CD4-positive, alpha-beta T cell (primary cell): ENCODE data around the gene ZNF219. TPM values are rescaled to one million over a fixed set of nuclear protein-coding genes. Genes with fewer than 3 reads are reported as not detected.

ENCODE experiments used
- ATAC-seq: fragments of 200-7000 bp; cut with Tn5 transposase; one replicate; pipeline ENCODE4 v1.10.0; 2022; ENCODE audit warnings: mild to moderate bottlenecking; ENCODE audit not compliant: poor library complexity
- CTCF ChIA-PET: fragments of 350-600 bp; sonication (Branson Sonifier 250); formaldehyde crosslinking; loops from one replicate; lab custom pipeline; 2021; ENCODE audit warnings: antibody characterized with exemption, inconsistent platforms; lab: Charles Lee
- POLR2A ChIA-PET: fragments of 350-600 bp; sonication (Branson Sonifier 250); formaldehyde crosslinking; loops from one replicate; lab custom pipeline; 2021; ENCODE audit warnings: antibody characterized with exemption, inconsistent platforms; lab: Charles Lee
- DNase-seq, 14 experiments: peaks; one replicate each; pipeline ENCODE4 v3.0.0-alpha.2; 2013 to 2020; ENCODE audit warnings: mixed read lengths in 2 of 14
- H3K27ac ChIP-seq, 2 donors: one replicate each; pipeline versions ENCODE4 v1.5.1 to v1.7.0; 2013; ENCODE audit warnings: low read length in 2 of 2, low read depth in 1 of 2, mild to moderate bottlenecking in 1 of 2
- H3K27me3 ChIP-seq, 2 experiments: 1 replicate in 1 of 2; 2 replicates in 1 of 2; pipeline versions ENCODE4 v1.6.1 to v1.7.0; 2013; ENCODE audit warnings: low read length in 2 of 2, control low read depth in 1 of 2, mild to moderate bottlenecking in 1 of 2, moderate library complexity in 1 of 2; ENCODE audit not compliant: insufficient read depth in 2 of 2, control insufficient read depth in 1 of 2
- H3K36me3 ChIP-seq: one replicate; pipeline ENCODE4 v1.6.1; 2013; ENCODE audit warnings: low read length, control low read depth; ENCODE audit not compliant: insufficient read depth
- H3K4me1 ChIP-seq: one replicate; pipeline ENCODE4 v1.6.1; 2013; ENCODE audit warnings: low read length, control low read depth; ENCODE audit not compliant: insufficient read depth
- H3K4me3 ChIP-seq: one replicate; pipeline ENCODE4 v1.5.1; 2013; ENCODE audit warnings: mild to moderate bottlenecking, low read length, moderate library complexity
- H3K9me3 ChIP-seq, 2 experiments: 1 replicate in 1 of 2; 2 replicates in 1 of 2; pipeline versions ENCODE4 v1.6.1 to v1.7.0; 2013; ENCODE audit warnings: low read length in 2 of 2, mild to moderate bottlenecking in 2 of 2, control low read depth in 1 of 2, moderate library complexity in 1 of 2; ENCODE audit not compliant: control insufficient read depth in 1 of 2, insufficient read depth in 1 of 2
- H3K27ac Mint-ChIP-seq: one replicate; pipeline ENCODE4 v1.8.0; 2020; ENCODE audit warnings: mixed read lengths
- H3K27me3 Mint-ChIP-seq: one replicate; pipeline ENCODE4 v1.8.0; 2021; ENCODE audit warnings: mixed read lengths
- H3K36me3 Mint-ChIP-seq: one replicate; pipeline ENCODE4 v1.8.0; 2021; ENCODE audit warnings: low read depth, mixed read lengths
- H3K4me1 Mint-ChIP-seq: one replicate; pipeline ENCODE4 v1.8.0; 2021; ENCODE audit warnings: low read depth, mixed read lengths
- H3K4me3 Mint-ChIP-seq: one replicate; pipeline ENCODE4 v1.8.0; 2020; ENCODE audit warnings: mild to moderate bottlenecking, mixed read lengths
- H3K9me3 Mint-ChIP-seq: one replicate; pipeline ENCODE4 v1.8.0; 2020; ENCODE audit warnings: mixed read lengths
- intact Hi-C, 2 experiments: fragments of 100-400 bp; cut with DNase I in 1 of 2; cut with micrococcal nuclease in 1 of 2; formaldehyde crosslinking; loops; one replicate each; pipeline versions ENCODE4 v1.15.1 to v1.9.0; 2023 to 2025; cut with DNase I, micrococcal nuclease
- total RNA-seq, 174 experiments: library from RNA in 2 of 174; stranded (reverse) in 2 of 174; gene quantifications; one replicate each; pipeline ENCODE4 v1.2.3 and lab custom pipeline; 2021 to 2026
- TF ChIP-seq, protein P1 (sequence below): fragments of 200-600 bp; IDR thresholded peaks from one replicate; pipeline ENCODE4 v1.8.0; 2022; ENCODE audit warnings: antibody characterized with exemption, mild to moderate bottlenecking

The ZNF219 gene
- total RNA-seq, 2 experiments from 2014 or later = 15.2 to 15.5 TPM

DNA sequence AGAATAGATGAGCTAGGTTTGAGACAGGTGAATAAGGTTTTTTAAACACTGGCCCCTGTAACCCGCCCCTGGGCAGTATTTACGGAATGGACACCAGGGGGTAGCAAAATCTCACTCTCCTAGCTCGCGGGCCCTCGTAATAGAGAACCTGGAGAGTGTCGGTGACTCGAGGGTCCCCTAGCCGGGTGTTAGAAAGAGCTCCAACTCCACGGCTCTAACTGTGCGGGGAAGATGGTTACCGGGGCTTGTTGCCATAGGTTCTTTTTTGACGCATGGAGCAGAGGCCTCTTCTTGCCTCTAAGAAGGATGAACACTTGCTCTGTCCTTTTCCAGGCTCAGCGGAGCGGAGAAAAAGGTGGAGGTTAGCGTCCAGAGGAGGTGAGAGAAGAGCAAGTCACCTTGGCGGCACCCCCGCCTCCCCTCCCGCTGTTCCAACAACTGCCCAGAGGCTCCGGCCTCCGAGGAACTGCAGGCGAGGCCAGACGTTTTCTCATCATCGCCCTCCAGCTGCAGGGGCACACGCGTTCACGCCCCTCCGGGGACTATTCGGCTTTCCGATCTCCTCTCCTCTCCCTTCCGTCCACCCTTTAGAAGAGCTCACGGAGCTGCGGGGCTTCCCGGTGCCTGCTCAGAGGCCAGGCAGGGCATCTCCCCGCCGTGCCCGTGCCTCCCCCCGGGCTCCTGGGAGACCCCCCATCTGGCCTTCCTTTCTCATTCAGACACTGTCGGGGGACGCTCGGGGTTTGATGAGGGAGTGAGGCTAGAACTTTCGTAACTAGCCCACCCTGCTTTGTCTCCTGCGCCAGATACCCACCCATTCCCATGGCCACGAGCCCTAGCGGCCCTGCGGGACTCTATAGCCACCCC lies 29.7 kb downstream of the ZNF219 start:
- Histone ChIP-seq H3K27me3 (peaks cover 44 to 65% of the 10 kb centered on the region in 2 experiments), H3K27ac (no peak overlapping the region), H3K36me3 (no peaks in the 10 kb centered on the region), H3K4me1 (peaks cover 37% of the 10 kb centered on the region), H3K4me3 (peak overlapping the region; percentile 51), H3K9me3 (peaks cover 0 to 13% of the 10 kb centered on the region in 2 experiments)
- ATAC-seq = peak; percentile 58
- peaks cover 37% of the 10 kb centered on the region for H3K4me1 Mint-ChIP-seq
- no peak overlapping the region for H3K27ac Mint-ChIP-seq
- DNase-seq = peak in 10 of 14 experiments; percentile 25 to 85 (median 48)
- peaks cover 89% of the 10 kb centered on the region for H3K27me3 Mint-ChIP-seq
- H3K36me3 Mint-ChIP-seq = no peaks in the 10 kb centered on the region
- intact Hi-C loops = loop anchor here (1.0 kb wide), 2 partner anchors 24 to 36 kb away; no protein-coding TSS in a partner anchor
- CTCF ChIA-PET = interaction anchor here (0.7 to 3.5 kb wide), 15 partner anchors 15 to 67 kb away, joined by 3 to 66 read pairs (median 4); partner anchors contain the start of gene TMEM253
- no peaks in the 10 kb centered on the region for H3K9me3 Mint-ChIP-seq
- POLR2A ChIA-PET = interaction anchor here (1.5 to 3.6 kb wide), 4 partner anchors 19 to 54 kb away, joined by 5 to 37 read pairs (median 6); no protein-coding TSS in a partner anchor
- peak overlapping the region; percentile 80 for H3K4me3 Mint-ChIP-seq
- TF ChIP-seq, protein P1, sequence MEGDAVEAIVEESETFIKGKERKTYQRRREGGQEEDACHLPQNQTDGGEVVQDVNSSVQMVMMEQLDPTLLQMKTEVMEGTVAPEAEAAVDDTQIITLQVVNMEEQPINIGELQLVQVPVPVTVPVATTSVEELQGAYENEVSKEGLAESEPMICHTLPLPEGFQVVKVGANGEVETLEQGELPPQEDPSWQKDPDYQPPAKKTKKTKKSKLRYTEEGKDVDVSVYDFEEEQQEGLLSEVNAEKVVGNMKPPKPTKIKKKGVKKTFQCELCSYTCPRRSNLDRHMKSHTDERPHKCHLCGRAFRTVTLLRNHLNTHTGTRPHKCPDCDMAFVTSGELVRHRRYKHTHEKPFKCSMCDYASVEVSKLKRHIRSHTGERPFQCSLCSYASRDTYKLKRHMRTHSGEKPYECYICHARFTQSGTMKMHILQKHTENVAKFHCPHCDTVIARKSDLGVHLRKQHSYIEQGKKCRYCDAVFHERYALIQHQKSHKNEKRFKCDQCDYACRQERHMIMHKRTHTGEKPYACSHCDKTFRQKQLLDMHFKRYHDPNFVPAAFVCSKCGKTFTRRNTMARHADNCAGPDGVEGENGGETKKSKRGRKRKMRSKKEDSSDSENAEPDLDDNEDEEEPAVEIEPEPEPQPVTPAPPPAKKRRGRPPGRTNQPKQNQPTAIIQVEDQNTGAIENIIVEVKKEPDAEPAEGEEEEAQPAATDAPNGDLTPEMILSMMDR = peak; percentile 47

DNA sequence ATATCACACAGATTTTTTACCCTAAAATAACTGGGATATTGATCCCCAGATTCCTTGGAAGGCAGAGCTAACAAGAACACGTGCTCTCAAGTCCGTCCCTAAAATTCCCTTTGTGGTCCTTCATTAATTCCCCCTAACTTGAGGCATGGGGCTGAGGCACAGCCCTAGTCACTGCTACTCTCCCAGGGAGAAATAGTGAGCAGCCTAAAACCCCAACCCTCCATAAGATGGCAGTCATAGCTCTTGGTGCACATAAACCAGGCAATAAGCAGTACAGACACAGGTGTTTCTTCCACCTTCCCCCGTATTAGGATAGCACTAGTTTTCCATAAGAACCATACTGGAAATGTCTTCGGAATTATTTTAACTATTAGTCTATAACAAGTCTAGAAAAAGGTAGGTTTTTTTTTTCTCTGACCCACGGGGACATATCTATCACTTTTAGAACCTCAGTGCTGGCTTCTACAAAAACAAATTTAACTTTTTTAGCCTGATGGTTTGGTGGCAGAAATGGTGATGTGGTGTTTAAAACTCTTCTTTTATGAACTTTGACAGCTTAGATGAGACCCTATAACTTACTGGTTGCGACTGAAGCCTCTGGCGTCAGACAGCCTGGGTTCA lies 31.5 kb downstream of the ZNF219 start:
- peaks cover 41 to 60% of the 10 kb centered on the region in 2 experiments for H3K27me3 ChIP-seq
- Mint-ChIP-seq H3K9me3 (no peaks in the 10 kb centered on the region), H3K4me3 (no peak overlapping the region), H3K36me3 (no peaks in the 10 kb centered on the region), H3K27me3 (peaks cover 88% of the 10 kb centered on the region), H3K4me1 (peaks cover 32% of the 10 kb centered on the region), H3K27ac (no peak overlapping the region)
- intact Hi-C loops = loop anchor here in 1 of 2 experiments (1.0 kb wide), 1 partner anchor 25 kb away; no protein-coding TSS in a partner anchor
- H3K4me1 ChIP-seq = peaks cover 35% of the 10 kb centered on the region
- H3K36me3 ChIP-seq = no peaks in the 10 kb centered on the region
- DNase-seq (peak in 4 of 14 experiments; percentile 21 to 66 (median 44)), ATAC-seq (peak; percentile 31)
- H3K4me3 ChIP-seq = no peak overlapping the region
- ChIA-PET CTCF (interaction anchor here (1.0 to 3.5 kb wide), 6 partner anchors 21 to 61 kb away, joined by 3 to 66 read pairs (median 36); no protein-coding TSS in a partner anchor), POLR2A (interaction anchor here (3.6 kb wide), 1 partner anchor 37 kb away, joined by 37 read pairs; no protein-coding TSS in a partner anchor)
- TF ChIP-seq, protein P1 = peak; percentile 24
- no peak overlapping the region for H3K27ac ChIP-seq
- H3K9me3 ChIP-seq = peaks cover 0 to 13% of the 10 kb centered on the region in 2 experiments

DNA sequence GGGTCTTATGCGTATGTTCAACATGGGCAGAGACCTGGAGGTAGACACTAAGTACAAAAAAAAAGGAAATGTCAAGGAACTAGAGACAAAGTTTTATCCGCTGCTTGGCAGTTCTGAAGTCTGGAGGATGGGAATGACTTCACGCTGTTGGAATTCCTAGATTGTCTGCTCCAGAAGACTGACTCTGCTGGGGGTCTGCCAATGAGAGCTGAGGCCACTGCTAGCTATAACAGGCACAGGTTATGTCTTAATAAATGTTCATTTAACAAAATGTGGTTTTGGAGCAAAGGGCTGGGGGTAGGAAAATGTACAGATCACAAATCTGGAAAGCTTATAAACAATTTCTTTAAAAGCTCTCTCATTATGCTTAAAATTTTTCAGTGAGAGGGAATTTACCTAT lies 35.0 kb downstream of the ZNF219 start:
- H3K27me3 ChIP-seq = peaks cover 18 to 28% of the 10 kb centered on the region in 2 experiments
- H3K4me3 ChIP-seq = no peak overlapping the region
- Mint-ChIP-seq H3K4me3 (no peak overlapping the region), H3K27me3 (peaks cover 79% of the 10 kb centered on the region), H3K27ac (no peak overlapping the region), H3K36me3 (no peaks in the 10 kb centered on the region), H3K9me3 (no peaks in the 10 kb centered on the region), H3K4me1 (peaks cover 4% of the 10 kb centered on the region)
- no peak for DNase-seq
- no peak overlapping the region for H3K27ac ChIP-seq
- H3K9me3 ChIP-seq = no peaks in the 10 kb centered on the region
- no peaks in the 10 kb centered on the region for H3K36me3 ChIP-seq
- peaks cover 2% of the 10 kb centered on the region for H3K4me1 ChIP-seq
- ChIA-PET CTCF (interaction anchor here (1.2 kb wide), 2 partner anchors 29 to 42 kb away, joined by 4 to 6 read pairs; no protein-coding TSS in a partner anchor), POLR2A (no interaction called here)
- TF ChIP-seq, protein P1 = no peak
- ATAC-seq = no peak
- intact Hi-C loops = no loop called here
